GM03348 (cell line): Measurements from ENCODE around the gene SEC24D.

ENCODE experiments used
- DNase-seq: peaks from one replicate; pipeline ENCODE4 v3.0.0; 2012; ENCODE audit warnings: low spot score

The SEC24D gene

GRCh38 chr4:118774321-118774720 lies 61.6 kb downstream of the SEC24D start:
- DNase-seq = no peak

DNA sequence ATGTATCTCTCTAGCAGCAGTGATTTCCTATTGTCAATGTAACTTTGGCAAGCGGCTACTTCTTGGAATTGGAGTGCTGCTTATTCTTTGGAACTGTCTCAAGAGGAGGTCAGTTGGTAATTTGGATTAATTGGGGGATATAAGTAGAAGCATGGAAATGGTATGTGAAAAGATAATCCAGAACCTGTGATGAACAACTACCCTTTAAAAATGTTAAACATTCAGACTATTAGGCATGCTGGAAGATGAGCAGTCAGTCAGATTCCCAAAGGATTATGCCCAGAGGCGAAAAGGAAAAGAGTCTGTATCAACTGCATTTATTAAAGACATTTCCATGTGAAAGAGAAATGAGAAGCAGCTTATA lies 62.5 kb downstream of the SEC24D start:
- DNase-seq = no peak

- DNase-seq = peak; percentile 9
Measured at GRCh38 chr4:118772767-118773428, 63.0 kb downstream of the SEC24D start.

GRCh38 chr4:118772081-118772766 lies 63.7 kb downstream of the SEC24D start:
- DNase-seq = peak; percentile 37

GRCh38 chr4:118770741-118771187 lies 65.2 kb downstream of the SEC24D start:
- no peak for DNase-seq

DNA sequence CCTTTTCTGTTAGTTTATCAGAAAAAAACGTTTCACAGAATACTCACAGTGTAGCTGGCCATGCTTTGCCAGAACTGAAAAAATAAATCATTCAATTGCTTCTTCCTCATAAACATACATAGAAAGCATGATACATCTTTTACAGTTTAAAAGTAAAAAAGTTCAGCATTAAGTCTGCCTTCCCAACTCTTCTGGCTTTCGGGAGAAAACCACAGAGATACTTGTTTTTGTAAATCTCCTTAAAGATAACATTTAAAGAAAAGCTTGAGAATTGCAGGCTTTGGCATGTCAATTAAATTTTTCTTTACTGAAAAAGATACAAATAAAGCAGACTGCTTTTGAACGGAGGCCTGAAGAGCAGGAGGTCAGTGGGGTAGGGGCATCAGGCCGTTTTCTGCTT lies 66.8 kb downstream of the SEC24D start:
- DNase-seq = no peak

GRCh38 chr4:118767109-118767508 lies 68.8 kb downstream of the SEC24D start:
- no peak for DNase-seq

- peak; percentile 77 for DNase-seq
Measured at GRCh38 chr4:118765399-118765798, 70.5 kb downstream of the SEC24D start.

GRCh38 chr4:118762730-118763477 lies 73.0 kb downstream of the SEC24D start:
- DNase-seq = no peak

DNA sequence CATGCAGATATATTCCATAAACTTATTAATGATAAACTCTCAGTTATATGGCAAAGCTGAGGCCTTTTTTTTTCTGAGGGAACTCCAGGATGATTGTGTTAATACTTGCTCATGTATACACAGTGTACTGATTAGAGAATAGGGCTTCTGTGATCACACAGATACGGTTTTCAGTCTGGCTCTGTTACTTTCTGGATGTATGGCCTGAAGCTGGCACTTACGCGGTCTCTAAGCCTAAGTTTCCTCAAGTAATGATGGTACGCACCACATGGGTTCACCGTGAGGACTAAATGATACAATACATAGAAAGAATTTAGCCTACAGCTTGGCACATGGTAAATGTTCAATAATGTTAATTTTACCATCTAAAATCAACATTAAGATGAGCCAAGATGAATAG lies 73.8 kb downstream of the SEC24D start:
- DNase-seq = no peak

- no peak for DNase-seq
Measured at GRCh38 chr4:118761397-118762016, 74.4 kb downstream of the SEC24D start.

GRCh38 chr4:118760493-118760892 lies 75.4 kb downstream of the SEC24D start:
- no peak for DNase-seq

DNA sequence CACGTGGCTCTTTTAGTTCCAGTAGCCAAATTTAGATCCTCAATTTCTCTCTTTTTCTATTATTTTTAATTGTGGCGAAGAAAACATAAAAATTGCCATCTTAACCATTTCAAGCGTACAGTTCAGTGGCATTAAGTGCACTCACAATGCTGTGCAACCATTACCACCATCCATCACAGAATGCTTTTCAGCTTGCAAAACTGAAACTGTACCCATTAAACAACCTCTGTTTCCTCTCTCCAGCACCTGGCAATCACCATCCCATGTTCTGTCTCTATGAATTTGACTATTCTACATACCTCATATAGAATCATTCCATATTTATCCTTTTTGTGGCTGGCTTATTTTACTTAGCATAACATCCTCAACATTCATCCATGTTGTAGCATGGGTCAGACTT lies 75.8 kb downstream of the SEC24D start:
- no peak for DNase-seq

GRCh38 chr4:118759481-118759880 lies 76.4 kb downstream of the SEC24D start:
- DNase-seq = no peak

GRCh38 chr4:118758293-118758692 lies 77.6 kb downstream of the SEC24D start:
- no peak for DNase-seq

DNA sequence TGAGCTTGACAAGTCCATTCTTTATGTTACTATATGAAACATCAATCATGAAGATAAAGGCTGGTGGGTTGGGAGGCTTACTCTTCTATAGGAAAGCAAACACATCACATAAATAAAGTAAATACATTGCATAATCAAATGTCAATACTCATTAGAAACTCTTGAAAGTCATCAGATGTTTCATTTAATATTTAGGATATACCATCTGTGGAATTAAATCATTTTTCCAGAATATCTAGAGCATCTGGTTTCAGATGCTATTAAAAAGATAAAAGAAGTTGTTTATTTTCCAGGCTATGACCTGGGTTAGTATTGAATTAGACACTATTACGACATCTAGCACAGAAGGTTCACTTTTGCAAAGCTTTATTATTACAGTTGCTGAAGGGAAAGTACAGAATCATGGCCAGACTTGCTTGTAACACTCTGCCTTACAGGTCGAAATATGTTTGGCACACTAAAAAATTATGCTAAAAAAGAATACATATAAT lies 78.1 kb downstream of the SEC24D start:
- DNase-seq = peak; percentile 20

- no peak for DNase-seq
Measured at GRCh38 chr4:118756958-118757357, 79.0 kb downstream of the SEC24D start.

- DNase-seq = no peak
Measured at GRCh38 chr4:118756429-118756828, 79.5 kb downstream of the SEC24D start.

DNA sequence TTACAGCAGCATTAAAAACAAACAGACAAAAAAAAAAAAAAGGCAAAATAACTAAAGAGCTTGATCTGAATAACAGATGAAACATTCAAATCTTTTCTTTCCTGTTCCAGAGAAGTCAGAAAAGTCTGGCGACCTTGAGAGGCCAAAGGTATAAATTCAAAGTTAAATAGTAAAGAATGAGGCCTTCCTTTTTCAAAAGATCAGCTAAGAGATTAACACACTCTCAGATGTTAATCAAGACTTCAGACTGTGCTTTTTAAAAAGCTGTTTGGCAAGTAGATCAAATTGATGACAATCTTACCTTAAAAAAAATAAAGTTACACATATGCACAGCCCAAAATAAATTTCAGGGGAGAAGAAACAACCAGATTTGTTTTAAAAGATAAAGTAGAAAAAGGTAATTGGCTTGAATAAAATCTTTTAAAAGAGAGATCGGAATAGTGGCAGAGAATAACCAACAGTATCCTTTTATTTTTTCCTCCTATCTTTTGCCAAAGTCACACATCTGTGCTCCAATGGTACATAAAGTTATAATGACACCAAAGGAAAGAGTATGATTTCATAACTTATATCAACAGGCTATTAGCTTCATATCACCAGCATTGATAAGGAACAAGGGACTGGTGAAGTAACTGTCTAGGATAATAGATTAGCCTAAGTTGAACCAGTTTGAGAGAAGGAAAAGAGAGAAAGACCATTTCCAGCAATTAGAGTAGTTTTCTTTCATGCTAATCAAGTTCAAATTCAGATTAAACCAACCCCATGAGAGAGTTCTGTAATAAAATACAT lies 80.3 kb downstream of the SEC24D start:
- no peak for DNase-seq

GRCh38 chr4:118754890-118755289 lies 81.0 kb downstream of the SEC24D start:
- DNase-seq = no peak

DNA sequence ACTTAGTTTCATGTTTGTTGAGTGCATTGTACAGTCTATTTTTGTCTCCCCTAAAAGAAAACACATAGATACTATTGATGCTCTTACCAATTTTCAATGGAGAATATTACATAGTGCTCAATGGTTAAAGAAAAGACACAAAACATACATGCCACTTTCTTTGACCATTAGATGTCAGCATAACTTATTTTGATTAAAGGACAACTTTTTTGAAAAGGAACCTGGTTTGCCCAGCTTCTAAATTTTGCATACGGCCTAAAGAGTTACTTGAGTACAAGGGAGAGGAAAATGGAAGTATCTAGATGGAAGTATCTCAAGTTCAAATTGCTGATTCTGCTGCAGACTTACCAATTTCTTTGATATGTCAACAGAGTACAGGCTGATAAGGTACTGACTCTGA lies 82.2 kb downstream of the SEC24D start:
- DNase-seq = no peak

DNA sequence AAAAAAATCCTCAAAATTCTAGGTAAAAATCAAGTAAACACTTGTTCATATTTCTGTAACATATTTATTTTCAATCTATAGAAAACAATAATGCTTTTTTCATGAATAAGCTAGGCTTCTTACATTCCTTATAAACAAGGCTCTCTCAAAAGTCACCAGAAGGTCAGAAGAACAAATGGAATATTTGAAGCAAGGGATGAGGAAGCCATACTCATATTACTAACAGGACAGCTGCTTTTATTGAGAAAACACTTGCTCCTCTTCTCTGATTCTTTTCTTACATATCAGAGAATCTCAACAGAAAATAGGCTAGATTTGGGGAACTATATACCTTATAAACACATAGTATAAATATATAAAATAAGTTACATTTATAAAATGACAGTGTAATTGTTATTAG lies 82.8 kb downstream of the SEC24D start:
- no peak for DNase-seq
